HL-60 (cell line): Measurements from ENCODE around the gene DAZL.

Experiments used
- DNase-seq, 2 experiments: peaks; one replicate each; pipeline ENCODE4 v3.0.0-alpha.2; 2010 to 2020; ENCODE audit warnings: low read depth in 1 of 2, low spot score in 1 of 2
- H3K27ac ChIP-seq: fragments of 250-450 bp; sonication (Bioruptor Pico); replicated peaks from 2 replicates; pipeline ENCODE4 v1.5.1; 2020; ENCODE audit warnings: mild to moderate bottlenecking, moderate library complexity
- H3K27me3 ChIP-seq: fragments of 250-450 bp; sonication (Bioruptor Pico); 2 replicates; pipeline ENCODE4 v1.5.1; 2021; ENCODE audit warnings: mild to moderate bottlenecking, moderate library complexity; ENCODE audit not compliant: insufficient read depth, poor library complexity, severe bottlenecking
- H3K4me3 ChIP-seq: replicated peaks from 2 replicates; pipeline ENCODE4 v1.5.1; 2011; ENCODE audit warnings: mild to moderate bottlenecking, control low read depth, low read length; ENCODE audit not compliant: insufficient read depth
- CTCF ChIP-seq: IDR thresholded peaks from one replicate; pipeline ENCODE4 v1.5.1; 2011; ENCODE audit warnings: low read length, control low read depth, inconsistent platforms; ENCODE audit not compliant: insufficient read depth
- GABPA ChIP-seq: IDR thresholded peaks from 2 replicates; pipeline ENCODE4 v1.6.1; 2012; ENCODE audit warnings: low read depth
- POLR2AphosphoS5 ChIP-seq: IDR thresholded peaks from 2 replicates; pipeline ENCODE4 v1.6.1; 2012; ENCODE audit warnings: low read depth
- REST ChIP-seq: IDR thresholded peaks from 2 replicates; pipeline ENCODE4 v1.6.1; 2012; ENCODE audit warnings: low read depth; ENCODE audit not compliant: insufficient replicate concordance
- SPI1 ChIP-seq: IDR thresholded peaks from 2 replicates; pipeline ENCODE4 v1.6.1; 2012; ENCODE audit warnings: low read depth, mild to moderate bottlenecking, borderline replicate concordance

The DAZL gene

GRCh38 chr3:16568115-16568514, 37.1 kb downstream of the DAZL start:
- H3K27me3 ChIP-seq, result no peaks in the 10 kb centered on the region
- no peak for TF ChIP-seq GABPA
- DNase-seq, result no peak
- no peak overlapping the region for H3K27ac ChIP-seq
- H3K4me3 ChIP-seq, result no peak overlapping the region

GRCh38 chr3:16559653-16560365, 45.4 kb downstream of the DAZL start:
- H3K27ac ChIP-seq, result no peak overlapping the region
- TF ChIP-seq REST, result no peak
- TF ChIP-seq SPI1, result no peak
- no peak for TF ChIP-seq CTCF
- TF ChIP-seq POLR2AphosphoS5, result no peak
- no peak for TF ChIP-seq GABPA
- no peak overlapping the region for H3K4me3 ChIP-seq
- no peaks in the 10 kb centered on the region for H3K27me3 ChIP-seq
- DNase-seq, result no peak

GRCh38 chr3:16554126-16554525, 51.1 kb downstream of the DAZL start:
- H3K27me3 ChIP-seq, result no peaks in the 10 kb centered on the region
- no peak overlapping the region for H3K4me3 ChIP-seq
- no peak for DNase-seq
- no peak for TF ChIP-seq CTCF
- no peak for TF ChIP-seq SPI1
- TF ChIP-seq GABPA, result no peak
- no peak for TF ChIP-seq POLR2AphosphoS5
- no peak for TF ChIP-seq REST
- no peak overlapping the region for H3K27ac ChIP-seq

GRCh38 chr3:16552757-16553156, 52.5 kb downstream of the DAZL start:
- H3K4me3 ChIP-seq, result no peak overlapping the region
- H3K27me3 ChIP-seq, result no peaks in the 10 kb centered on the region
- no peak for DNase-seq
- TF ChIP-seq POLR2AphosphoS5, result no peak
- no peak for TF ChIP-seq GABPA
- no peak for TF ChIP-seq REST
- no peak for TF ChIP-seq SPI1
- no peak for TF ChIP-seq CTCF
- H3K27ac ChIP-seq, result no peak overlapping the region
